ENCODE data around the gene MPG. TPM values are rescaled to one million over a fixed set of nuclear protein-coding genes. Genes with fewer than 3 reads are reported as not detected.
"Not testable (repeated sequence)": the region's sequence is repeated elsewhere in the genome, so short reads cannot be mapped to it uniquely, and the experiment has no call there.

The MPG gene
- polyA plus RNA-seq, 3 donors: 32.5 to 86.9 (median 70.6) TPM

GRCh38 chr16:120756-121155 is 42.7 kb downstream of the MPG start:
- Histone ChIP-seq H3K4me1 (ENCODE audit: control insufficient read depth in 1 of 2, insufficient read depth in 2 of 2, low read length in 2 of 2) (no peaks in the 10 kb centered on the region), H3K27me3 (ENCODE audit: control insufficient read depth in 2 of 2, insufficient read depth in 2 of 2, low read length in 2 of 2) (no peaks in the 10 kb centered on the region), H3K9me3 (replicated peaks in 1 of 2; ENCODE audit: control insufficient read depth in 1 of 2, insufficient read depth in 1 of 2, low read length in 2 of 2) (no peaks in the 10 kb centered on the region), H2AFZ (ENCODE audit: insufficient read depth, low read depth, low read length, poor library complexity, severe bottlenecking) (no peak overlapping the region), H3K4me3 (replicated peaks in 1 of 3; ENCODE audit: low read depth in 2 of 3, low read length in 3 of 3) (no peak overlapping the region), H3K36me3 (replicated peaks in 1 of 2; ENCODE audit: control insufficient read depth in 1 of 2, insufficient read depth in 2 of 2, low read length in 2 of 2) (peaks cover 2 to 25% of the 10 kb centered on the region in 2 donors), H3K27ac (ENCODE audit: low read depth in 1 of 2, low read length in 2 of 2) (no peak overlapping the region), H3K4me2 (replicated peaks; ENCODE audit: extremely low read depth, low read length, poor library complexity, severe bottlenecking) (no peak overlapping the region), H4K20me1 (ENCODE audit: insufficient read depth, low read length) (no peaks in the 10 kb centered on the region), H3K79me2 (ENCODE audit: insufficient read depth, low read length) (no peaks in the 10 kb centered on the region), H3K9ac (ENCODE audit: insufficient read depth, low read length, poor library complexity, severe bottlenecking) (no peak overlapping the region)
- WGBS (ENCODE audit: insufficient coverage): 83% methylated on average over 2 of the region's 2 CpGs
- peak overlapping the region in 1 of 7 donors; percentile 48 for H3K27ac Mint-ChIP-seq
- H3K4me3 Mint-ChIP-seq: no peak overlapping the region
- peaks cover 34 to 51% of the 10 kb centered on the region in 2 donors for H3K36me3 Mint-ChIP-seq
- no peaks in the 10 kb centered on the region for H3K9me3 Mint-ChIP-seq
- no peak for DNase-seq
- intact Hi-C loops (cut with micrococcal nuclease): no loop called here
- TF ChIP-seq CTCF (IDR thresholded peaks at IDR 0.05): no peak
- H3K4me1 Mint-ChIP-seq: no peaks in the 10 kb centered on the region
- H3K27me3 Mint-ChIP-seq (ENCODE audit: low read depth in 3 of 3): no peaks in the 10 kb centered on the region

GRCh38 chr16:122361-122760 is 44.3 kb downstream of the MPG start:
- H4K20me1 ChIP-seq (ENCODE audit: insufficient read depth, low read length): no peaks in the 10 kb centered on the region
- no peaks in the 10 kb centered on the region for H3K27me3 ChIP-seq (ENCODE audit: control insufficient read depth in 2 of 2, insufficient read depth in 2 of 2, low read length in 2 of 2)
- no peak overlapping the region for H3K27ac ChIP-seq (ENCODE audit: low read depth in 1 of 2, low read length in 2 of 2)
- no peaks in the 10 kb centered on the region for H3K9me3 Mint-ChIP-seq
- no peaks in the 10 kb centered on the region for H3K9me3 ChIP-seq (replicated peaks in 1 of 2; ENCODE audit: control insufficient read depth in 1 of 2, insufficient read depth in 1 of 2, low read length in 2 of 2)
- no peaks in the 10 kb centered on the region for H3K79me2 ChIP-seq (ENCODE audit: insufficient read depth, low read length)
- H3K4me2 ChIP-seq (replicated peaks; ENCODE audit: extremely low read depth, low read length, poor library complexity, severe bottlenecking): no peak overlapping the region
- H3K36me3 ChIP-seq (replicated peaks in 1 of 2; ENCODE audit: control insufficient read depth in 1 of 2, insufficient read depth in 2 of 2, low read length in 2 of 2): peaks cover 2 to 9% of the 10 kb centered on the region in 2 donors
- H3K36me3 Mint-ChIP-seq: peaks cover 22 to 38% of the 10 kb centered on the region in 2 donors
- no peaks in the 10 kb centered on the region for H3K27me3 Mint-ChIP-seq (ENCODE audit: low read depth in 3 of 3)
- no peak overlapping the region for H3K9ac ChIP-seq (ENCODE audit: insufficient read depth, low read length, poor library complexity, severe bottlenecking)
- no peaks in the 10 kb centered on the region for H3K4me1 ChIP-seq (ENCODE audit: control insufficient read depth in 1 of 2, insufficient read depth in 2 of 2, low read length in 2 of 2)
- intact Hi-C loops (cut with micrococcal nuclease): no loop called here
- no peak overlapping the region for H3K4me3 Mint-ChIP-seq
- no CpG with 5 or more reads among the region's 1 CpG for WGBS (ENCODE audit: insufficient coverage)
- TF ChIP-seq CTCF (IDR thresholded peaks at IDR 0.05): no peak
- no peak overlapping the region for H3K4me3 ChIP-seq (replicated peaks in 1 of 3; ENCODE audit: low read depth in 2 of 3, low read length in 3 of 3)
- H3K4me1 Mint-ChIP-seq: no peaks in the 10 kb centered on the region
- H3K27ac Mint-ChIP-seq: peak overlapping the region in 1 of 7 donors; percentile 45
- DNase-seq: no peak
- H2AFZ ChIP-seq (ENCODE audit: insufficient read depth, low read depth, low read length, poor library complexity, severe bottlenecking): no peak overlapping the region

- H2AFZ ChIP-seq (ENCODE audit: insufficient read depth, low read depth, low read length, poor library complexity, severe bottlenecking); H4K20me1 ChIP-seq (ENCODE audit: insufficient read depth, low read length); H3K9ac ChIP-seq (ENCODE audit: insufficient read depth, low read length, poor library complexity, severe bottlenecking); H3K9me3 Mint-ChIP-seq; H3K27me3 ChIP-seq (ENCODE audit: control insufficient read depth in 2 of 2, insufficient read depth in 2 of 2, low read length in 2 of 2); H3K27me3 Mint-ChIP-seq (ENCODE audit: low read depth in 3 of 3); H3K4me2 ChIP-seq (replicated peaks; ENCODE audit: extremely low read depth, low read length, poor library complexity, severe bottlenecking); H3K27ac Mint-ChIP-seq; intact Hi-C loops (cut with micrococcal nuclease); H3K4me3 Mint-ChIP-seq; H3K27ac ChIP-seq (ENCODE audit: low read depth in 1 of 2, low read length in 2 of 2); DNase-seq; H3K9me3 ChIP-seq (replicated peaks in 1 of 2; ENCODE audit: control insufficient read depth in 1 of 2, insufficient read depth in 1 of 2, low read length in 2 of 2); H3K4me1 Mint-ChIP-seq; H3K36me3 ChIP-seq (replicated peaks in 1 of 2; ENCODE audit: control insufficient read depth in 1 of 2, insufficient read depth in 2 of 2, low read length in 2 of 2); H3K79me2 ChIP-seq (ENCODE audit: insufficient read depth, low read length); H3K4me3 ChIP-seq (replicated peaks in 1 of 3; ENCODE audit: low read depth in 2 of 3, low read length in 3 of 3); H3K4me1 ChIP-seq (ENCODE audit: control insufficient read depth in 1 of 2, insufficient read depth in 2 of 2, low read length in 2 of 2): not testable (repeated sequence)
- peaks cover 22 to 36% of the 10 kb centered on the region in 2 donors for H3K36me3 Mint-ChIP-seq
- WGBS (ENCODE audit: insufficient coverage): 86% methylated on average over 9 of the region's 19 CpGs
These were observed 45.7 kb downstream of the MPG start for GRCh38 chr16:123558-124350.
